Esophagus muscularis mucosa (tissue), 4 donors: ENCODE data around the gene PLIN1. TPM values are rescaled to one million over a fixed set of nuclear protein-coding genes. Genes with fewer than 3 reads are reported as not detected.
A peak's percentile ranks its signal among the peaks of the same experiment; 100 is the strongest.

Experiments
- DNase-seq: peaks from one replicate; pipeline ENCODE4 v3.0.0-alpha.2; 2017; ENCODE audit errors: extremely low spot score
- H3K27ac ChIP-seq, 4 donors: fragments of 200-600 bp; sonication (generic); replicated peaks in 1 of 4; 1 replicate in 3 of 4; 2 replicates in 1 of 4; pipeline ENCODE4 v1.5.1; 2016 to 2019; ENCODE audit warnings: mild to moderate bottlenecking in 1 of 4
- H3K27me3 ChIP-seq, 4 donors: fragments of 200-600 bp; sonication (generic); one replicate each; pipeline versions ENCODE4 v1.5.1 to v1.6.0; 2016 to 2019
- H3K36me3 ChIP-seq, 4 donors: fragments of 200-600 bp; sonication (generic); one replicate each; pipeline ENCODE4 v1.5.1; 2016 to 2019
- H3K4me1 ChIP-seq, 4 donors: fragments of 200-600 bp; sonication (generic); one replicate each; pipeline ENCODE4 v1.5.1; 2016 to 2019
- H3K4me3 ChIP-seq, 4 donors: fragments of 200-600 bp; sonication (generic); 1 replicate in 2 of 4; 2 replicates in 2 of 4; pipeline ENCODE4 v1.5.1; 2016 to 2019; ENCODE audit warnings: mild to moderate bottlenecking in 4 of 4, moderate library complexity in 1 of 4
- H3K9me3 ChIP-seq, 4 donors: fragments of 200-600 bp; sonication (generic); 1 replicate in 3 of 4; 2 replicates in 1 of 4; pipeline ENCODE4 v1.5.1; 2016 to 2019
- CTCF ChIP-seq, 3 experiments: fragments of 200-600 bp in 2 of 3; fragments of 450-650 bp in 1 of 3; sonication (generic) in 2 of 3; IDR thresholded peaks; one replicate each; pipeline ENCODE4 v1.5.1; 2017 to 2019; ENCODE audit warnings: antibody characterized with exemption in 3 of 3, mild to moderate bottlenecking in 2 of 3, moderate library complexity in 1 of 3
- EP300 ChIP-seq: sonication (generic); formaldehyde crosslinking; IDR thresholded peaks from one replicate; pipeline ENCODE4 v1.6.1; 2017; ENCODE audit warnings: antibody characterized with exemption
- POLR2A ChIP-seq: fragments of 450-650 bp; IDR thresholded peaks from one replicate; pipeline ENCODE4 v1.6.1; 2017; ENCODE audit warnings: antibody characterized with exemption, moderate library complexity, mild to moderate bottlenecking, low read depth
- POLR2AphosphoS5 ChIP-seq, 2 donors: sonication (generic); formaldehyde crosslinking; IDR thresholded peaks; one replicate each; pipeline ENCODE4 v1.6.1; 2017; ENCODE audit warnings: antibody characterized with exemption in 2 of 2
- WGBS: methylation state at CpG from one replicate; pipeline ENCODE4 v1.1.5; 2018; 5-methylcytosine and 5-hydroxymethylcytosine counted together
- intact Hi-C: fragments of 100-400 bp; cut with DNase I; formaldehyde crosslinking; loops from one replicate; pipeline ENCODE4 v1.15.1; 2023
- total RNA-seq, 4 donors: library from RNA; depleted of rRNA; stranded (reverse); fragments of >200 nt; gene quantifications; one replicate each; pipeline versions ENCODE4 v1.1.0 to v1.2.1, GENCODE V29; 2016

PLIN1 gene
- total RNA-seq, 4 donors from 2014 or later, result 0.99 to 5.8 (median 2.8) TPM

- 95% methylated on average over 27 of the region's 30 CpGs for WGBS
- Histone ChIP-seq H3K4me1 (no peaks in the 10 kb centered on the region), H3K4me3 (no peak overlapping the region), H3K27ac (no peak overlapping the region), H3K36me3 (peaks cover 46 to 78% (median 64%) of the 10 kb centered on the region in 4 donors), H3K9me3 (no peaks in the 10 kb centered on the region), H3K27me3 (no peaks in the 10 kb centered on the region)
- peak; percentile 39 for DNase-seq
- intact Hi-C loops, result no loop called here
- no peak for TF ChIP-seq CTCF (IDR thresholded peaks at IDR 0.05)
- TF ChIP-seq POLR2A, result no peak
- no peak for TF ChIP-seq EP300
- TF ChIP-seq POLR2AphosphoS5 (IDR thresholded peaks at IDR 0.05), result no peak
Observed at GRCh38 chr15:89630974-89631901, 47.9 kb downstream of the PLIN1 start.

GRCh38 chr15:89630260-89630659, 48.9 kb downstream of the PLIN1 start:
- TF ChIP-seq CTCF (IDR thresholded peaks at IDR 0.05) (no peak), EP300 (no peak), POLR2AphosphoS5 (IDR thresholded peaks at IDR 0.05) (no peak), POLR2A (no peak)
- 100% methylated on average over 8 of the region's 14 CpGs for WGBS
- H3K27me3 ChIP-seq, result no peaks in the 10 kb centered on the region
- no peak overlapping the region for H3K4me3 ChIP-seq
- DNase-seq, result no peak
- H3K27ac ChIP-seq, result no peak overlapping the region
- intact Hi-C loops, result no loop called here
- no peaks in the 10 kb centered on the region for H3K9me3 ChIP-seq
- H3K4me1 ChIP-seq, result no peaks in the 10 kb centered on the region
- peaks cover 49 to 87% (median 69%) of the 10 kb centered on the region in 4 donors for H3K36me3 ChIP-seq

GRCh38 chr15:89629829-89630228, 49.3 kb downstream of the PLIN1 start:
- TF ChIP-seq CTCF (IDR thresholded peaks at IDR 0.05) (no peak), EP300 (no peak), POLR2A (no peak), POLR2AphosphoS5 (IDR thresholded peaks at IDR 0.05) (no peak)
- H3K27me3 ChIP-seq, result no peaks in the 10 kb centered on the region
- H3K4me3 ChIP-seq, result no peak overlapping the region
- H3K27ac ChIP-seq, result no peak overlapping the region
- intact Hi-C loops, result no loop called here
- DNase-seq, result peak; percentile 50
- H3K4me1 ChIP-seq, result no peaks in the 10 kb centered on the region
- peaks cover 49 to 91% (median 71%) of the 10 kb centered on the region in 4 donors for H3K36me3 ChIP-seq
- H3K9me3 ChIP-seq, result no peaks in the 10 kb centered on the region
- WGBS, result 100% methylated on average over 3 of the region's 5 CpGs

GRCh38 chr15:89628806-89629715, 50.1 kb downstream of the PLIN1 start:
- no peak overlapping the region for H3K27ac ChIP-seq
- H3K36me3 ChIP-seq, result peaks cover 49 to 92% (median 71%) of the 10 kb centered on the region in 4 donors
- no peaks in the 10 kb centered on the region for H3K4me1 ChIP-seq
- H3K9me3 ChIP-seq, result no peaks in the 10 kb centered on the region
- H3K27me3 ChIP-seq, result no peaks in the 10 kb centered on the region
- H3K4me3 ChIP-seq, result no peak overlapping the region
- DNase-seq, result peak; percentile 77
- TF ChIP-seq POLR2AphosphoS5 (IDR thresholded peaks at IDR 0.05) (no peak), EP300 (no peak), CTCF (IDR thresholded peaks at IDR 0.05) (no peak), POLR2A (no peak)
- 86% methylated on average over 20 of the region's 30 CpGs for WGBS
- intact Hi-C loops, result no loop called here
